ENCODE data around the gene MIGA2.

DNA sequence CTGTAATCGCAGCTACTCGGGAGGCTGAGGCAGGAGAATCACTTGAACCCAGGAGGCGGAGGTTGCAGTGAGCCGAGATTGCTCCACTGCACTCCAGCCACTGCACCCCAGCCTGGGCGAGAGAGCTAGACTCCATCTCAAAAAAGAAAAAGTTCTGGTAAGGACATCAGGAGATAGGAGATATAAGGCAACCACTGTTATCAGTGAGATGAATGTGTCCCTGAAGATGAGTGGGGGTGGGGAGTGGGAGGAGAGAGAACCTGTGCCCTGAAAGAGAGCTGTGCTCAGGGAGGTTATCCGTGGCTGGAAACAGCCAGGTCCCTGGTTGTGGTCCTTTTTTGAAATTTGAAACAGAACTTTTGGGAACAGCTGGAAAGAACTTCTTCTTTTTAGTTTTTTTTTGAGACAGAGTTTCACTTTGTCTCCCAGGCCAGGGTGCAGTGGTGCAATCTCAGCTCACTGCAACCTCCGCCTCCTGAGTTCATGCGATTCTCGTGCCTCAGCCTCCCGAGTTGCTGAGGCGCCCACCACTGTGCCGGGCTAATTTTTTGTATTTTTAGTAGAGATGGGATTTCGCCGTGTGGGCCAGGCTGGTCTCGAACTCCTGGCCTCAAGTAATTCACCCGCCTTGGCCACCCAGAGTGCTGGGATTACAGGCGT is 77.3 kb downstream of the MIGA2 start:
- no peak for TF ChIP-seq EZH2 (IDR thresholded peaks at IDR 0.05; ENCODE audit: low read depth, unreplicated experiment)
- TF ChIP-seq, protein P1, sequence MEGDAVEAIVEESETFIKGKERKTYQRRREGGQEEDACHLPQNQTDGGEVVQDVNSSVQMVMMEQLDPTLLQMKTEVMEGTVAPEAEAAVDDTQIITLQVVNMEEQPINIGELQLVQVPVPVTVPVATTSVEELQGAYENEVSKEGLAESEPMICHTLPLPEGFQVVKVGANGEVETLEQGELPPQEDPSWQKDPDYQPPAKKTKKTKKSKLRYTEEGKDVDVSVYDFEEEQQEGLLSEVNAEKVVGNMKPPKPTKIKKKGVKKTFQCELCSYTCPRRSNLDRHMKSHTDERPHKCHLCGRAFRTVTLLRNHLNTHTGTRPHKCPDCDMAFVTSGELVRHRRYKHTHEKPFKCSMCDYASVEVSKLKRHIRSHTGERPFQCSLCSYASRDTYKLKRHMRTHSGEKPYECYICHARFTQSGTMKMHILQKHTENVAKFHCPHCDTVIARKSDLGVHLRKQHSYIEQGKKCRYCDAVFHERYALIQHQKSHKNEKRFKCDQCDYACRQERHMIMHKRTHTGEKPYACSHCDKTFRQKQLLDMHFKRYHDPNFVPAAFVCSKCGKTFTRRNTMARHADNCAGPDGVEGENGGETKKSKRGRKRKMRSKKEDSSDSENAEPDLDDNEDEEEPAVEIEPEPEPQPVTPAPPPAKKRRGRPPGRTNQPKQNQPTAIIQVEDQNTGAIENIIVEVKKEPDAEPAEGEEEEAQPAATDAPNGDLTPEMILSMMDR (conservative IDR thresholded peaks at IDR 0.05; ENCODE audit: low read depth in 2 of 2), result no peak
- TF ChIP-seq, protein P2, sequence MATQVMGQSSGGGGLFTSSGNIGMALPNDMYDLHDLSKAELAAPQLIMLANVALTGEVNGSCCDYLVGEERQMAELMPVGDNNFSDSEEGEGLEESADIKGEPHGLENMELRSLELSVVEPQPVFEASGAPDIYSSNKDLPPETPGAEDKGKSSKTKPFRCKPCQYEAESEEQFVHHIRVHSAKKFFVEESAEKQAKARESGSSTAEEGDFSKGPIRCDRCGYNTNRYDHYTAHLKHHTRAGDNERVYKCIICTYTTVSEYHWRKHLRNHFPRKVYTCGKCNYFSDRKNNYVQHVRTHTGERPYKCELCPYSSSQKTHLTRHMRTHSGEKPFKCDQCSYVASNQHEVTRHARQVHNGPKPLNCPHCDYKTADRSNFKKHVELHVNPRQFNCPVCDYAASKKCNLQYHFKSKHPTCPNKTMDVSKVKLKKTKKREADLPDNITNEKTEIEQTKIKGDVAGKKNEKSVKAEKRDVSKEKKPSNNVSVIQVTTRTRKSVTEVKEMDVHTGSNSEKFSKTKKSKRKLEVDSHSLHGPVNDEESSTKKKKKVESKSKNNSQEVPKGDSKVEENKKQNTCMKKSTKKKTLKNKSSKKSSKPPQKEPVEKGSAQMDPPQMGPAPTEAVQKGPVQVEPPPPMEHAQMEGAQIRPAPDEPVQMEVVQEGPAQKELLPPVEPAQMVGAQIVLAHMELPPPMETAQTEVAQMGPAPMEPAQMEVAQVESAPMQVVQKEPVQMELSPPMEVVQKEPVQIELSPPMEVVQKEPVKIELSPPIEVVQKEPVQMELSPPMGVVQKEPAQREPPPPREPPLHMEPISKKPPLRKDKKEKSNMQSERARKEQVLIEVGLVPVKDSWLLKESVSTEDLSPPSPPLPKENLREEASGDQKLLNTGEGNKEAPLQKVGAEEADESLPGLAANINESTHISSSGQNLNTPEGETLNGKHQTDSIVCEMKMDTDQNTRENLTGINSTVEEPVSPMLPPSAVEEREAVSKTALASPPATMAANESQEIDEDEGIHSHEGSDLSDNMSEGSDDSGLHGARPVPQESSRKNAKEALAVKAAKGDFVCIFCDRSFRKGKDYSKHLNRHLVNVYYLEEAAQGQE (IDR thresholded peaks at IDR 0.05; ENCODE audit: unreplicated experiment), result no peak
